ENCODE data around the gene ADCY4. TPM values are rescaled to one million over a fixed set of nuclear protein-coding genes. Genes with fewer than 3 reads are reported as not detected.

ADCY4 gene
- total RNA-seq, 1 donor from 2014 or later = 8.0 TPM

- no peak for DNase-seq (ENCODE audit: low read depth)
- TF ChIP-seq CTCF (conservative IDR thresholded peaks at IDR 0.05; ENCODE audit: low read depth, low read length) = peak; percentile 98
- H3K4me3 ChIP-seq (ENCODE audit: low read depth, low read length) = peak within 1 kb of the TSS; percentile 30
Measured at GRCh38 chr14:24307575-24308341, 27.1 kb downstream of the ADCY4 start, which contains the start of gene CIDEB. Gene CIDEB, minus strand, starts transcription at chr14:24307977. Its CDS starts 119 bp downstream, at chr14:24307858.

DNA sequence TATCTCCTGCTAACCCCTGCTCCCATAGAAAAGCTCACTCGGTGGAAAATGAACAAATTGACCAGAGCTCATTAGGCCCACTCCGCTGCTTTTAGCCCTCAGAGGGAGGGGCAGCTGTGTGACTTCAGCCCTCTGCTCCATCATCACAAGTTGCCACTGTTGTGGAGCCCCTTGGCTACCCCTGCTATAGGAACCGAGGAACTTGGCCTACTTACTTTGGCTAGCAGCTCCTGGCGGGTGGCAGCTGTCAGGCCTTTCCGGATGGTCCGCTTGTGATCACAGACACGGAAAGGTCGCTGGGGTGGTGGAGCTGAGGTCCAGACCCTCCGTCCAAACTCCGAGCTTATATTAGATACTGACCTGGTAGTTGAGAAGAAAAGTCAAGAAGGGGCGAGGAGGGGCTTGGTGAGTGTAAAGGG, 27.7 kb downstream of the ADCY4 start:
- no peak for TF ChIP-seq CTCF (conservative IDR thresholded peaks at IDR 0.05; ENCODE audit: low read depth, low read length)
- no peak for DNase-seq (ENCODE audit: low read depth)
- H3K4me3 ChIP-seq (ENCODE audit: low read depth, low read length) = peak overlapping the region; percentile 30

- no peak overlapping the region for H3K4me3 ChIP-seq (ENCODE audit: low read depth, low read length)
- no peak for TF ChIP-seq CTCF (conservative IDR thresholded peaks at IDR 0.05; ENCODE audit: low read depth, low read length)
- no peak for DNase-seq (ENCODE audit: low read depth)
Measured at GRCh38 chr14:24304019-24304387, 30.9 kb downstream of the ADCY4 start.

GRCh38 chr14:24300326-24300980, 34.4 kb downstream of the ADCY4 start:
- no peak for TF ChIP-seq CTCF (conservative IDR thresholded peaks at IDR 0.05; ENCODE audit: low read depth, low read length)
- peak overlapping the region; percentile 91 for H3K4me3 ChIP-seq (ENCODE audit: low read depth, low read length)

DNA sequence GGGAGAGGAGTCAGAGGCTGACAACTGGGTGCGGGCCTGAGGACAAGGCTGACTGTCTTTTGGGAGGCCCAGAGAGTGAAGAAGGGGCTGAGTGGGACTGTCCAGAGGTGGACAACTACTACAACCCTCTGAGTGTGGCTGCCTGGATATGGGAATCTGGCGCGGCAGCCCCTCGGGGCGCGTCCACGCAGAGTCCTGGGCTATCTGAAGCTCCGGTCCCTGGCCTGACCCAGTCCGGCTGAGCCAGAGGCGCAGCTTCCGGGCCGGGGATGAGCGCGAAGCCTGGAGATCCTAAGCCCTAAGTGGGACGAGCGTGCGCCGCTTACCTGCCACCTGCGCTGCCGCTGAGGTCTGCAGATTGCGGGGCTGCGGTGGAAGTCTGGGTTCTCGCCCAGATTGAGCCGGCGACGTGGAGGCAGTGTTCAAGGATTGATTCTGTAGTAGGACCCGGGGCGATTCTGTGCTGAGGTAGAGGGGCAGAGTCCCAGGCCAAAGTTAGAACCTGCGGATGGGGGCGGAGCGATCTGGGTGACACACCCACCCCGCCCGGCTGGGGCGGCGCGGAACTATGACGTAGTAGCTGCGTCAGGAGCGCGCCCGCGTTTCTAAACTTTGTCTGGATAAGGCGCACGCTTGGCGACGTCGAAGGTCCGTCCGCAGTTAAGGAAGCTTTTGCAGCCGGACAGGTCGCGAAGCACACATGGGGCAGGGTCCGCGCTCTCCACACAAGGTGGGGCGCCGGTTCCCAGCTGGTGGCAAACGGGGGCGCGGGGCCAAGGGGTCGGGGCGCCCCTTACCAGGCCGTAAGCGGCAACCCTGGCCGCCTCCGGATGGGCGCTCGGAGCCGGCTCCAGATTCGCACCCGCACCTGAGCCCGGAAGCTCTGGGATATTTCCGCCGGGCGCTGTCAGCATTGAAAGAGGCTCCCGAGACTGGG, 35.3 kb downstream of the ADCY4 start, which contains the start of the genes DHRS1 and NOP9:
DHRS1 (minus strand) TSS at position 526 of the 937 bp plus-strand sequence. CDS start 674 bp downstream, outside the sequence.
NOP9 (plus strand) TSS at position 596 of the 937 bp plus-strand sequence; CDS start at position 701, 105 bp downstream.
- H3K4me3 ChIP-seq (ENCODE audit: low read depth, low read length) = peak within 1 kb of the TSS; percentile 91
- TF ChIP-seq CTCF (conservative IDR thresholded peaks at IDR 0.05; ENCODE audit: low read depth, low read length) = no peak
- DNase-seq (ENCODE audit: low read depth) = no peak

More at GRCh38 chr14:24300326-24300980, 34.4 kb downstream of the ADCY4 start:
- DNase-seq (ENCODE audit: low read depth) = no peak

GRCh38 chr14:24298892-24299254, 36.0 kb downstream of the ADCY4 start:
- H3K4me3 ChIP-seq (ENCODE audit: low read depth, low read length) = peak overlapping the region; percentile 91
- no peak for DNase-seq (ENCODE audit: low read depth)
- TF ChIP-seq CTCF (conservative IDR thresholded peaks at IDR 0.05; ENCODE audit: low read depth, low read length) = no peak

All from epithelial cell of proximal tubule (primary cell).